ENCODE results near the gene CENPO. TPM values are rescaled to one million over a fixed set of nuclear protein-coding genes. Genes with fewer than 3 reads are reported as not detected.

Gene CENPO
- total and polyA plus RNA-seq, 2 of the 4 experiments (the other 2 are of a cell fraction), result 20.1 to 27.2 TPM

DNA sequence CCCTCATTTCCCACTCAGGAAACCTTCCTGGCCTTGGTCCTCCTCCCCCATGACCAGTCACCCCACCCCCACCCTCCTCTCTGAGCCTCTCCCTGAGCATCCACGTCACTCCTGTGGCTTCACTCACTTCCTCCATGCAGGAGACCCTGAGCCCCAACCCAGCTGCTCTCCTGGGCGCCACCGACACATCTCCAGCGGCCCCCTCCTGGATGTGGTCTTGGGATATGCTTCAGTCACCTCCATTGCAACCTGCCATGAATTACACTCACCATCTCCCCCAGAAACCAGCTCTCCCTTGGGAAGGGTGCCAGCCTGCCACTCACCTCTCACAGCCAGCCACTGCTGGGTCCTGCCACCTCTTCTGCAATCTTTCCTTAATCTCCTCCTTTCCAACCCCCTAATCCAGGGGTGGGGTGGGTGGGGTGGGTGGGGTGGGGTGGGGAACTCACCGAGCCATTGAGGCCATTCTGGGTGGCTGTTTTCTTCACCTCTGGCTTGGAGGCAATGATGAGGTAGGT lies 44.8 kb downstream of the CENPO start:
- TF ChIP-seq CHD1 (IDR thresholded peaks at IDR 0.05; ENCODE audit: low read depth, low read length), result no peak
- TF ChIP-seq MXI1 (IDR thresholded peaks at IDR 0.05; ENCODE audit: borderline replicate concordance, low read depth, low read length), result no peak
- no peak for TF ChIP-seq USF2 (IDR thresholded peaks at IDR 0.05; ENCODE audit: low read depth, low read length)
- no peak for TF ChIP-seq NFE2L2 (IDR thresholded peaks at IDR 0.05; ENCODE audit: low read depth, low read length)
- no peak for TF ChIP-seq FOS (IDR thresholded peaks at IDR 0.05; ENCODE audit: low read depth, low read length)
- no peak for TF ChIP-seq CEBPB (IDR thresholded peaks at IDR 0.05; ENCODE audit: low read depth, low read length)
- TF ChIP-seq, protein P1, sequence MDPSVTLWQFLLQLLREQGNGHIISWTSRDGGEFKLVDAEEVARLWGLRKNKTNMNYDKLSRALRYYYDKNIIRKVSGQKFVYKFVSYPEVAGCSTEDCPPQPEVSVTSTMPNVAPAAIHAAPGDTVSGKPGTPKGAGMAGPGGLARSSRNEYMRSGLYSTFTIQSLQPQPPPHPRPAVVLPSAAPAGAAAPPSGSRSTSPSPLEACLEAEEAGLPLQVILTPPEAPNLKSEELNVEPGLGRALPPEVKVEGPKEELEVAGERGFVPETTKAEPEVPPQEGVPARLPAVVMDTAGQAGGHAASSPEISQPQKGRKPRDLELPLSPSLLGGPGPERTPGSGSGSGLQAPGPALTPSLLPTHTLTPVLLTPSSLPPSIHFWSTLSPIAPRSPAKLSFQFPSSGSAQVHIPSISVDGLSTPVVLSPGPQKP (IDR thresholded peaks at IDR 0.05; ENCODE audit: borderline replicate concordance, low read depth, low read length), result no peak
- no peak for TF ChIP-seq RAD21 (IDR thresholded peaks at IDR 0.05; ENCODE audit: low read length)
- TF ChIP-seq RCOR1 (IDR thresholded peaks at IDR 0.05; ENCODE audit: insufficient replicate concordance, low read length), result no peak
- TF ChIP-seq MAZ (IDR thresholded peaks at IDR 0.05; ENCODE audit: borderline replicate concordance, low read depth, low read length), result no peak
- TF ChIP-seq, protein P2, sequence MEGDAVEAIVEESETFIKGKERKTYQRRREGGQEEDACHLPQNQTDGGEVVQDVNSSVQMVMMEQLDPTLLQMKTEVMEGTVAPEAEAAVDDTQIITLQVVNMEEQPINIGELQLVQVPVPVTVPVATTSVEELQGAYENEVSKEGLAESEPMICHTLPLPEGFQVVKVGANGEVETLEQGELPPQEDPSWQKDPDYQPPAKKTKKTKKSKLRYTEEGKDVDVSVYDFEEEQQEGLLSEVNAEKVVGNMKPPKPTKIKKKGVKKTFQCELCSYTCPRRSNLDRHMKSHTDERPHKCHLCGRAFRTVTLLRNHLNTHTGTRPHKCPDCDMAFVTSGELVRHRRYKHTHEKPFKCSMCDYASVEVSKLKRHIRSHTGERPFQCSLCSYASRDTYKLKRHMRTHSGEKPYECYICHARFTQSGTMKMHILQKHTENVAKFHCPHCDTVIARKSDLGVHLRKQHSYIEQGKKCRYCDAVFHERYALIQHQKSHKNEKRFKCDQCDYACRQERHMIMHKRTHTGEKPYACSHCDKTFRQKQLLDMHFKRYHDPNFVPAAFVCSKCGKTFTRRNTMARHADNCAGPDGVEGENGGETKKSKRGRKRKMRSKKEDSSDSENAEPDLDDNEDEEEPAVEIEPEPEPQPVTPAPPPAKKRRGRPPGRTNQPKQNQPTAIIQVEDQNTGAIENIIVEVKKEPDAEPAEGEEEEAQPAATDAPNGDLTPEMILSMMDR (conservative IDR thresholded peaks at IDR 0.05; ENCODE audit: low read depth, low read length), result no peak
- no peak for TF ChIP-seq RFX5 (IDR thresholded peaks at IDR 0.05; ENCODE audit: low read depth, low read length)
- in situ Hi-C loops (cut with MboI; ENCODE audit: low sequenced_read_pairs), result no loop called here

More for the DNA sequence above, 44.8 kb downstream of the CENPO start:
- Histone ChIP-seq H3K9me3 (ENCODE audit: control insufficient read depth, insufficient read depth, low read length) (no peaks in the 10 kb centered on the region), H3K27me3 (ENCODE audit: control insufficient read depth, insufficient read depth, low read length) (no peaks in the 10 kb centered on the region), H2BK15ac (ENCODE audit: low read depth, low read length) (no peak overlapping the region), H2BK5ac (ENCODE audit: low read depth, low read length, poor library complexity, severe bottlenecking) (no peak overlapping the region), H3K79me1 (ENCODE audit: low read depth in 1 of 2, low read length in 2 of 2) (no peaks in the 10 kb centered on the region), H3K56ac (ENCODE audit: extremely low read depth, insufficient read depth, low read length) (no peak overlapping the region), H3K36me3 (ENCODE audit: control insufficient read depth, insufficient read depth, low read length) (peaks cover 49% of the 10 kb centered on the region), H3K14ac (replicated peaks; ENCODE audit: low read depth, low read length) (no peak overlapping the region), H2BK120ac (ENCODE audit: low read depth, low read length) (no peak overlapping the region), H3K18ac (ENCODE audit: low read depth, low read length) (no peak overlapping the region), H2AK5ac (ENCODE audit: low read depth, low read length) (no peak overlapping the region), H4K20me1 (ENCODE audit: insufficient read depth, low read length) (no peaks in the 10 kb centered on the region), H3K23ac (ENCODE audit: low read depth, low read length) (no peak overlapping the region), H3K4me3 (ENCODE audit: insufficient read depth, low read depth, low read length) (no peak overlapping the region), H4K5ac (ENCODE audit: low read depth, low read length) (no peak overlapping the region), H4K8ac (ENCODE audit: low read depth in 2 of 2, low read length in 2 of 2) (no peak overlapping the region), H3K4me2 (ENCODE audit: low read depth, low read length) (no peak overlapping the region), H3K9ac (ENCODE audit: low read depth, low read length) (no peak overlapping the region), H2AK9ac (replicated peaks; ENCODE audit: low read depth, low read length, poor library complexity) (no peak overlapping the region), H2AFZ (replicated peaks; ENCODE audit: low read length, poor library complexity) (no peak overlapping the region), H4K91ac (ENCODE audit: insufficient read depth, low read depth, low read length) (no peak overlapping the region), H3K4ac (ENCODE audit: low read depth, low read length) (no peak overlapping the region), H3K4me1 (ENCODE audit: control insufficient read depth, insufficient read depth, low read length) (no peaks in the 10 kb centered on the region), H3K27ac (ENCODE audit: insufficient read depth, low read length) (no peak overlapping the region), H3K9me1 (ENCODE audit: insufficient read depth, low read length) (0 out of 2 replicates have a peak, but pooled peaks cover 3% of the 10 kb centered on the region), H2BK20ac (ENCODE audit: low read depth, low read length) (no peak overlapping the region)
- no TSS peak for BruUV-seq (replicated peaks)
- DNase-seq (no peak), ATAC-seq (ENCODE audit: low read depth) (no peak)
- POLR2A ChIA-PET (ENCODE audit: unreplicated experiment), result interaction anchor here (0.5 kb wide), 1 partner anchor 934 kb away, joined by 3 read pairs; no protein-coding TSS in a partner anchor
- dilution Hi-C loops (cut with HindIII; ENCODE audit: low sequenced_read_pairs, unreplicated experiment), result no loop called here
- CTCF ChIA-PET, result no interaction called here
- no CpG with 5 or more reads among the region's 5 CpGs for WGBS, 2 experiments (ENCODE audit: extremely low coverage in 2 of 2, insufficient read length in 1 of 2)
- intact Hi-C loops (cut with micrococcal nuclease), result loop anchor here (10.0 kb wide), 2 partner anchors 287 to 357 kb away; no protein-coding TSS in a partner anchor
